ENCODE data around the gene RPS2.
"Not testable (repeated sequence)": the region's sequence is repeated elsewhere in the genome, so short reads cannot be mapped to it uniquely, and the experiment has no call there.

RPS2 gene

DNA sequence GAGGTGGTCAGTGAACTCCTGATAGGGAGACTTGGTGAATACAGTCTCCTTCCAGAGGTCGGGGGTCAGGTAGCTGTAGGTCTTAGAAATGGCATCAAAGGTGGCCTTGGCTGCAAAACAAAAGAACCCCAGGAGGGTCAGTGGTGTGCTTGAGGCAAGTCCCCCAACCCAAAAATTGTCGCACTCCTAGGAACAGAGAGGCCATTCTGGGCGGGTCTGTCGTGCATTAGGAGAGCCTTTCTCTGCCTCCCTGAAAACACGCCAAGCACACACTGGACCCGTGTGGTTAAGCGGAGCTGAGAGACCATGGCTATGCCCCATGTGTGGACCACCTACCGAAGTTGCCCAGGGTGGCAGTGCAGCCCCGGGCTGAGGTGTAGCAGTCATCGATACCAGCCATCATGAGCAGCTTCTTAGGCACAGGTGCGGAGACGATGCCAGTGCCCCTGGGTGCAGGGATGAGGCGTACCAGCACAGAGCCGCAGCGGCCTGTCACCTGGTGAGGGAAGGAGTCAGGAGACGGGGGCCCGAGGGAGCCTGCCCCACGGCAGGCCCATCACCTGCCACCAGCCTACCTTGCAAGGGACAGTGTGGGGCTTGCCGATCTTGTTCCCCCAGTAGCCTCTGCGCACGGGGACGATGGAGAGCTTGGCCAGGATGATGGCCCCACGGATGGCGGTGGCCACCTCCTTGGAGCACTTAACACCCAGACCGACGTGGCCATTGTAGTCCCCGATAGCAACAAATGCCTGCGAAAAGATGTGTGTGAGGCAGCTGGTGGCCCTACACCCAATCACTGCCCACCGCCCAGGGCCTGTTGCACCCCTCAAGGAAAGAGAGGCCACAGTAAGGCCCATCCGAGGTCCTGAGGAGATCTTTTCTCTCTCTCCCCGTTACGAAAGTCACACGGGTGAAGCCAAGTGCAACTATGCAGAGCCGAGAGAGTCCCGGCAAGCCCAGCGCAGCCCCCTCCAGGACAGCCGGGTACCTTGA is 2.2 kb downstream of the RPS2 start:
- DNase-seq = not testable (repeated sequence)

DNA sequence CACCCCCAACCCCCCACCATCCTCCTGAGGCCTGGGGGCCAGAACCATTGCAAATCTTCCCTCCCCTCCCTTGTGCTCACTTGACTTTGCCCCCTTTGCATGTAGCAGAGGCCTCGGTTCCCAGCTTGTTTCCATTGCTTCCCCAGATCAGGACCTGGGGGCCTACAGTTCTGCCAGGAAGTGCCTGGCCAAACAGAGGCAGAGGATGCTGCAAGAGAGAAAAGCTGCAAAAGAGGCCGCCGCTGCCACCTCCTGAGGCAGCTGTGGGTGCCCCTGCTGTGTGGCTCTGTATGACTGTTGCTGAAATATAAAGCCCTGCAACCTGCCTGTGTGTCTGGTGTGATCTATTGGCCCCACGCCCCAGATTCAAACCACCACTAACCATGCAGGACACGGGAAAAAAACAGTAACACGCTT is 3.0 kb downstream of the RPS2 start:
- DNase-seq = no peak

DNA sequence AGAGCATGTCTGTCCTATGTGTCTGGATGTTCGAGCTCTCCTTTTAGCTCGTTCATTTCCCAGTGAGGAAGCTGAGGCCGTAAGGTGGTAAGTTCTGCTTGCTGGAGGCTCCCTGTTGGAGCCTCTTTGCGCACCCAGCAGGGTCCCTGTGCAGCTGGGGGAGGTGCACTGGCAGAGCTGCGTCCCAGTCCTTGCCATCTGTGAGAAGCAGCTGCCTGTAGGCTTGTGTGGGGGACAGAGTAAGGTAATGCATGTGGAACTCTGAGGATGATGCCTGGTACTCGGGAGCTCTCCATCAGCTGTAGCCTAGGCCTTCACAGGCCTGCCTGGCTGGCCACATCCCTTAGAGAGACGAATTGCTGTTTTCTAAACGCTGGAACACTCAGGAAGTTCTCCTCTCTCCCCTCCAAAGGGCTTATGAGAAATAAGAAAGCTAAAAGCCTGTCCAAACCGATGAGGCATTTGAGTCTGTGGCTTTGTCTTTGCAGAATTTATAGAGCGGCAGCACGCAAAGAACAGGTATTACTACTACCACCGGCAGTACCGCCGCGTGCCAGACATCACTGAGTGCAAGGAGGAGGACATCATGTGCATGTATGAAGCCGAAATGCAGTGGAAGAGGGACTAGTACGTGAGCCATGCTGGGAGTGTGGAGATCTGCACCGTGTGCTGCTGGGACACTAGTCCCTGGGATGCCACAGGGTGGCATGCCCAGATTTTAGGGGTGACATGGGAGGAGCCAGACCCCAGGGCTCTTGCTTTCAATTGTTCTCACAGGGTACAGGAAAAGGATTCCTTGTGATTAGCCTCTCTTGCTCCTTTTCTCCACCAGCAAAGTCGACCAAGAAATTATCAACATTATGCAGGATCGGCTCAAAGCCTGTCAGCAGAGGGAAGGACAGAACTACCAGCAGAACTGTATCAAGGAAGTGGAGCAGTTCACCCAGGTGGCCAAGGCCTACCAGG is 3.7 kb downstream of the RPS2 start:
- peak; percentile 20 for DNase-seq

DNA sequence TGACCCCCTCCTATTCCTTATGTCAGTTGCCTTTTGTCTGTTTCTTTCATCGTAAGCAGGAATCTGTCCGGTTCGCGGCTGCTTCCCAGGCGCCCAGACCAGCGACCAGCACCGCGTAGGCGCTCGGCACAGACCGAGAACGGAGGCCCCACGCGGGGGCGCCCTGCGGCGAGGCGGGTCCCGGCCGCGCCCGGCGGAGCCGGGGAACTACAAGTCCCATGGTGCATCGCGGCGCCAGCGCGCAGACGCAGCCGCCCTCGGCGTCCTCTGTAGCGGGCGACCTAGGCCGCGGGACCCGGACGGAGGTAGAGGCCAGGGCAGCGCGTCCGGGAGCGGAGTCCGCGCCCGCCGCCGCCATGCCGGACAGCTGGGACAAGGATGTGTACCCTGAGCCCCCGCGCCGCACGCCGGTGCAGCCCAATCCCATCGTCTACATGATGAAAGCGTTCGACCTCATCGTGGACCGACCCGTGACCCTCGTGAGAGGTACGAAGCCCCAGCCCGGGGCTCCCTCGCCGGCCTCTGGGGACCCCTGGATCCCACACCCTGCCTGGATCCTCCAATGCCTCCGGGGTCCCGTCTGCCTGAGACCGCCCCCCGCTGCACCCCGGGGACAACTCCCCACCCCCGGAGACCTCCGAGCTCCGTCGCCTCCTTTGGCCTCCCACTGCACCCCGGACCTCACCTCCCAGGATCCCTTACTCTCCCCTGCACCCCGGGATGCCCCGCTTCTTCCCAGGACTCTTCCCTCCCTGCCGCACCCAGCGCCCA is 5.2 kb downstream of the RPS2 start, which contains the start of gene NDUFB10:
NDUFB10 (plus strand) TSS at position 270 of the 771 bp plus-strand sequence; CDS start at position 357, 87 bp downstream.
- peak; percentile 82 for DNase-seq

DNA sequence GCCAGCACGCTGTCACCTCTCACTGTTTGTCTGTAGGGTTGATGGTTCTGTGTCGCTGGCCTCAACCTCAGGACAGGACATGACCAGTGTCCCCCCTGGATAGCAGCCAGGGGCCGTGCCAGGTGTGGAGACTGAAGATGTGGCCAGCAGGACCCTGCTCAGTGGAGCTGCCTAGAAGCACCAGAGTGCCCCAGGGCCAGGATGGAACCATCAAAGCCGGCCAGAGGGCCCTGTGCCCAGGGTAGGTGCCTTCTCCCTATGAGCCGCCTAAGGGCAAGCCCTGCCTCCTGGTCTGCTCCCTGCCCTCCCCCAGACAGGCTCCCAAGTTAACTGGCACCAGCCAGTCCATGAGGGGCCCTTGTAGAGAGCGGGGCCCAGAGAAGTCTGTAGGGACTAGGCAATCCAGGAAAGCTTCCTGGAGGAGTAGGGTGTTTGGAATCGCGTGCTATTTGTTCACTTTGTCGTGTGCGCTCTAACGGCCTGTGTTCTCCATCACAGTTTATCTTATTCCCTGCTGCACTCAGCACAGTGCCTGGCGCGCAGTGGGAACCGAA is 5.8 kb downstream of the RPS2 start:
- no peak for DNase-seq

DNA sequence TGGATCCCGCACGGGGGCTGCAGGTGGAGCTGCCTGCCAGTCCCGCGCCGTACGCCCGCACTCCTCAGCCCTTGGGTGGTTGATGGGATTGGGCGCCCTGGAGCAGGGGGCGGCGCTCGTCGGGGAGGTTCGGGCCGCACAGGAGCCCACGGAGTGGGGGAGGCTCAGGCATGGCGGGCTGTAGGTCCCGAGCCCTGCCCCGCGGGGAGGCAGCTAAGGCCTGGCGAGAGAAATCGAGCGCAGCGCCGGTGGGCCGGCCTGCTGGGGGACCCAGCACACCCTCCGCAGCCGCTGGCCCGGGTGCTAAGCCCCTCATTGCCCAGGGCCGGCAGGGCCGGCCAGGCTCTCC is 6.5 kb downstream of the RPS2 start:
- DNase-seq = not testable (repeated sequence)

DNA sequence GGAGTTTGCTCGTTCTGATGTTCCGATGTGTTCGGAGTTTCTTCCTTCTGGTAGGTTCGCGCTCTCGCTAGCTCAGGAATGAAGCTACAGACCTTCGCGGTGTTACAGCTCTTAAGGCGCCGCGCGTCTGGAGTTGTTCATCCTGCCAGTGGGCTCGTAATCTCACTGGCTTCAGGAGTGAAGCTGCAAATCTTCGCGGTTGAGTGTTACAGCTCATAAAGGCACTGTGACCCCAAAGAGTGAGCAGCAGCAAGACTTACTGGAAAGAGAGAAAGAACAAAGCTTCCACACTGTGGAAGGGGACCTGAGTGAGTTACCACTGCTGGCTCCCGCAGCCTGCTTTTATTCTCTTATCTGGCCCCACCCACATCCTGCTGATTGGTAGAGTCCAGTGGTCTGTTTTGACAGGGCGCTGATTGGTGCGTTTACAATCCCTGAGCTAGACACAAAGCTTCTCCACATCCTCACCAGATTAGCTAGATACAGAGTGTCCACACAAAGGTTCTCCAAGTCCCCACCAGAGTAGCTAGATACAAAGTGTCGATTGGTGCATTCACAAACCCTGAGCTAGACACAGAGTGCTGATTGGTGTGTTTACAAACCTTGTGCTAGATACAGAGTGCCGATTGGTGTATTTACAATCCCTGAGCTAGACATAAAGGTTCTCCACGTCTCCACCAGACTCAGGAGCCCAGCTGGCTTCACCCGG is 7.0 kb downstream of the RPS2 start:
- DNase-seq = not testable (repeated sequence)

DNA sequence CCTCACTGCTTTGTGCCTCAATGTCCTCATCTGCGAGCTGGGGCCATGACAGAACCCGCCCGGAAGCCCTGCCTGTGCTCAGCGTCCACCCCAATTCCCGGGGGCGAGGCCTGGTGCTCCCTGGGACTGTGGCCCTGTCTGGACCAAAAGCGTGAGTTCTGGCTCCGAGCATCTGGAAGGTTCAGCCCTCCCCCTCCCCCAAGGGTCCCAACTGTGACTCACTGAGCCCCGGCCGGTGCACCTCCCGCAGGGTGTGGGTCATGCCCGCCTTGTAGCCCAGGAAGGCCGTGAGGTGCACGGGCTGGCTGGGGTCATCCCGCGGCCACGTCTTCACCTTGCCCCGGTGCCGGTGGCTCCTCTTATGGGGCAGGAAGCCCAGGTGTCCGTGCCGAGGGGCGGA is 10.9 kb downstream of the RPS2 start:
- DNase-seq = no peak

DNA sequence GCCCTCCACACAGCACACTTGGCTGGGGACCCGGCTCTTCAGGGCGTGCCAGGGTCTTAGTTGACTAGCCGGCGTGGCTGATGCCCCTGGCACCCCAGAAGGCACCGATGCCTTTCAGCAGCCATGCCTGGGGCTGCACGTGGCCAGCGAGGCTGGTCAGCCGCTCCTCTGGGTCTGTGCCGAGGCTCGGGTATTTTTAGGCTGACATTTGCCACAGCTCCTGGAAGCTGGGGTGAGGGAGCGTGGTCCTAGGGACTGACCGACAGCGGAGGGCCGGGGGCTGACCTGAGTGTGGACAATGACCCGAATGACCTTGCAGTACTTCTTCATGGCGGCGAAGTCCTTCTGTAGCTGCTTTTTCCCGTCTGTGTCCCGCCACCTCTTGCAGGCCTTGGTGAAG is 14.1 kb downstream of the RPS2 start:
- DNase-seq = no peak

DNA sequence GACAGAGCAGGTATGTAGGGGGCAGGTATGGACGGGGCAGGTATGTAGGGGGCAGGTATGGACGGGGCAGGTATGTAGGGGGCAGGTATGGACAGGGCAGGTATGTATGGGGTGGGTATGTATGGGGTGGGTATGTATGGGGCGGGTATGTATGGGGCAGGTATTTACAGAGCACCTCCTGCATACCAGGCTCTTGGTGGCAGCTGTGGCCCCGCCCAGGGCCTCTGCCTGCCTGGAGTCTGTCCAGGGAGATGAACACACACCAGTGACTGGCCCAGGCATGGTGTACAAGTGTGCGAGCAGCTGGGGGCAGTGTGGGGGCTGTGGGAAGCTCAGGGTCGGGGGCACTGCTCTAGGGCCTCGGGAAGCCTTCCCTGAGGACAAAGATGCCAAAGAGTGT is 14.6 kb downstream of the RPS2 start:
- no peak for DNase-seq

DNA sequence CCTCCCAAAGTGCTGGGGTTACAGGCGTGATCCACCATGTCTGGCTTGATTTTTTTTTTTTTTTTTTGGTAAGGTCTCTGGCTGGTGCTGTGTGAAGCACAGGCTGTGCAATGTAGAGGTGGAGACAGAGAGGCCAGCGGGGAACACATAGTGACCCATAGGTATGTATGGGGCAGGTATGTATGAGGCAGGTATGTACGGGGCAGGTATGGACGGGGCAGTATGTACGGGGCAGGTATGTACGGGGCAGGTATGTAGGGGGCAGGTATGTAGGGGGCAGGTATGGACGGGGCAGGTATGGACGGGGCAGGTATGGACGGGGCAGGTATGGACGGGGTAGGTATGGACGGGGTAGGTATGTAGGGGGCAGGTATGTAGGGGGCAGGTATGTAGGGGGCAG is 15.1 kb downstream of the RPS2 start:
- DNase-seq = no peak

DNA sequence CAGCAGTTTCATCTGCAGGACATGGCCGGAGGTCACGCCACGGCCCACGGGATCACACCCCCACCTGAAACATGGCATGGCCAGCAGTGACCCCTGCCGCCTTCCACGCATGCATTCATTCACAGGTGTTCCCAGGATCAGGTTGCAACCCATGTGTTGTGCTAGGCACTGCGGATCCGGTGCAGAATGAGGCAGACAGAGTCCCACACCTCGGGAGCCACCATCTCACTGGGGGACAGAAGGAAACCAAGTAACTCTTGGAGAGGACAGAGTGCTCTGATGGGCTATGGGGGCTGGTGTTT is 17.3 kb downstream of the RPS2 start:
- no peak for DNase-seq

DNA sequence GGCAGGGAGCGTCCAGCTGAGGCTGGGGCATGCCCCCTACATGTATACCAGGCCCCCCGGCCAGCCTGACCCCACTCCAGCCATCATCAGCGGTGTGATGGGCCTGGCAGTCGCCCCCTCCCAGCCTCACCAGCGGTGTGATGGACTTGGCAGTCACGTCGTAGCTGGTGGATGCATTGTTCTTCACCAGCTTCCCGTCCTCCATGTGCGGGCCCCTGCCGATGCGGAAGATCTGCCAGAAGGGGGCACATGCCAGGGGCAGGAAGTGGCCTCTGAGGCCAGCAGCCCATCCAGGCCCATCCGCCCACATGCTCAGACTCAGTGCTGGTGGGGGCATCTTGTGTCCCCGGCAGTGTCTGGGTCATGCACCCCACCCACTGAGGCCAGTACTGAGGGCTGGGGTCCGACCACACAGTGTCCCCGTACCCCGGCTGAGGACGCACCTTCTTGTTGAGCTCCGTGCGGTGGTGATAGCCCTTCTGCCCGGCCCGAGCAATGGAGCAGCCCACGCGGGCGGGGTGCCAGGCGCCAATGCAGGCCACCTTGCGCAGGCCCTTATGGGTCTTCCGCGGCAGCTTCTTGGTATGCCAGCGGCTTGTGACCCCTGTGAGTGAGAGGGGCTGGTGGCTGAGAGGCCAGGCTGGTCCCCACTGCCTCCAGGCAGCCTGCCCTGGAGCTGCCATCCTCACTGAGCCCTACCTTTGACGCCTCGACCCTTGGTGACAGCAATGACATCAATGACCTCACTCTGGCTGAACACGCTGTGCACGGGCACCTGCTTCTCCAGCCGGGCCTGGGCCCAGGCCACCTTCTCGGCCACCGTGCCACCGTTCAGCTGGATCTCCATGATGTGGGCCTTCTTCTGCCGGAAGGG is 17.9 kb downstream of the RPS2 start:
- DNase-seq = no peak

DNA sequence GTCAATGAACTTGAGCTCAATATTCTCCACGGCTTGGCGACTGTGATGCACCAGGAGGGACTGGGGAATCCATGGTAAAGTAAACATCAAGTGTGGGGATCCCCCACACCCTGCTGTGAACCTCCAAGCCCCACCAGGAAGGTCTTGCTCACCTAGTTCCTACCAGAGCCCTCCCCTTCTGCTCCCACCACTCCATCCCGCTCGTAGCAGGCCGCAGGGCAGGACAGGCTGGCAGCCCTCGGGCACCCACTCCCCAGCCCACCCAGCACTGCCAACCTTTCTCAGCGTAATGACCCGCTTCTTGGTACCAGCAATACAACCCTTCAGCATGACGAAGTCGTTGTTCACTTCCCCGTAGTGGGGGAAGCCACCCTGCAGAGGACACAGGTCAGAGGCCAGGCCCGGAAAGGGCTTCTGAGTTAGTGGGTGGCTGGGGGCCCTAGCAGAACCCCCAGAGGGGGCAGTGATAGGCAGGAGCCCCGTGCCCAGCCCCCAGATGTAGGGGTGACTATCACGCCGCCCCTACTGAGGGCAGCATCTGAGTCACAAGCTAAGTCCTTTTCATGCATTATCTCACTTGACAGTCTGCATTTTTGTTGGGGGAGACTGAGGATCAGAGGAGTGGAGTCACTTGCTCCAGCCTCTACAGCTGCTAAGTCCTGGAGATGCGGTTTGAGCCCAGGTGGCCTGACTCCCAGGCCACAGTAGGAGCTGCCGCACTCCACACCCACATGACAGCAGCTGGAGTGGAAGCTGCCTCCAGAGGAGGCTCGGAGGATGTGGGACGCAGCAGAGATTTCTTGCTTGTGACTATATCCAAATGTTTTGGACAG is 18.9 kb downstream of the RPS2 start:
- DNase-seq = no peak

DNA sequence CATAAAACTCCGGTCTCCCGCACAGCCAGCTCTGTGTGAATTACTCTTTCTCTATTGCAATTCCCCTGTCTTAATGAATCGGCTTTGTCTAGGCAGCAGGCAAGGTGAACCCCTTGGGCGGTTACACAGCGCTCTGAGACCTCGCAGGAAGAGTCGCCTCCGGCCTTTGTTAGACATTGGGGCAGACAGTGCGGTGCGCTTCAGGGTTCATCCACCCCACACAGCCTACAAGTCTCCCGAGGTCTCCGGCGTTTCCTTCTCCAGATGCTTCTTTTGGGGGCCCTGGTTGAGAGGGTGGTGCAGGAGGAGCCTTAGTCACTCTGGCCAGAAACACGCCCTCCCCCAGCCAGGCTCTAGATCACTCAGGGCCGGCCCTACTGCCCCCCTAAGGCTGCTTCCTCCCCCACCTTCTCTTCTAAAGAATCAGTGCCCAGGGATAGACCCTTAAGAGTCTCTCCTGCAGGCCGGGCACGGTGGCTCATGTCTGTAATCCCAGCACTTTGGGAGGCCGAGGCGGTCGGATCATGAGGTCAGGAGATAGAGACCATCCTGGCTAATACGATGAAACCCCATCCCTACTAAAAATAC is 19.9 kb downstream of the RPS2 start:
- no peak for DNase-seq

DNA sequence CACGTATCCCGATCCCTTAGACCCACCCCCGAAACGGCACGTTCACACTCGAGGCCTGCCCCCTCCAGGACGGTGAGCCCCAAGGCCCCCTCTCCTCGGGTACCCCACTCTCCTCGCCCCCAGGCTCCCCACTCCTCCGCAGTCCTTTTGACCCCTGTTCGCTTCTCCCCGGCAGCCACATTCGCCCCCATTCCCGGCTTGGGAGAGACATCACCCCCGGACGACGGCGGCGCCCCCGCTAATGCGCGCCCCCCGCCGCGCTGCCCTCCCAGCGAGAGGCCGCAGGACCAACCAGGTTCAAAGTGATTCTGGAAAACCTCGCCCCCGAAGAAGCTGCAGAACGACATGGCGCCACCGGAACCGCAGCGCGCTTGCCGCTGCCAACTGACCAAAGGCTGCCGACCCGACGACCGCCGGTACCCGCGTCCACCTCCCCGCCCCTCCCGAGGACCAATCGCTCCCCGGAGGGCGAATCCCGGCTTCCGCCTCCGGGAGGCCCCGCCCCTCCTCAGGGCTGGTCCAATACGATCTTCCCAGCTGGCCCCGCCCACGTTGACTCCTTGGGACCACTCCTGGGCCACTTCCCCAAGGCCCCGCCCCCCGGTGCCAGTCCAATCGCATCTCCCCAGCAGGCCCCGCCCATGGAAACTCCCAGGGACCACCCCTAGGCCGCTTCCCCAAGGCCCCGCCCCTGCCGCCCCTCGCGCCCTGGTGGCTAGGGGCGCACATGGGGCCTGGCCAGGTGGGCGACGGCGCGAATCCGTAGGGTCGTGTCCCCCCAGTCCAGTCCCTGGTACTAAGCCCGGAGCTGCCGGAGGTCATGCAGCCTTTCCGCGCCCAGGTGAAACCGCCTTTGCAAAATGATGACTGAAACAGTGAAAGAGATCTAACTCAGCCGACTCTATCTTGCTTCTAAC is 21.6 kb downstream of the RPS2 start, which contains the start of gene MSRB1:
MSRB1 (minus strand) TSS at position 390 of the 917 bp plus-strand sequence; CDS start at position 347, 43 bp downstream.
- DNase-seq = peak; percentile 92

DNA sequence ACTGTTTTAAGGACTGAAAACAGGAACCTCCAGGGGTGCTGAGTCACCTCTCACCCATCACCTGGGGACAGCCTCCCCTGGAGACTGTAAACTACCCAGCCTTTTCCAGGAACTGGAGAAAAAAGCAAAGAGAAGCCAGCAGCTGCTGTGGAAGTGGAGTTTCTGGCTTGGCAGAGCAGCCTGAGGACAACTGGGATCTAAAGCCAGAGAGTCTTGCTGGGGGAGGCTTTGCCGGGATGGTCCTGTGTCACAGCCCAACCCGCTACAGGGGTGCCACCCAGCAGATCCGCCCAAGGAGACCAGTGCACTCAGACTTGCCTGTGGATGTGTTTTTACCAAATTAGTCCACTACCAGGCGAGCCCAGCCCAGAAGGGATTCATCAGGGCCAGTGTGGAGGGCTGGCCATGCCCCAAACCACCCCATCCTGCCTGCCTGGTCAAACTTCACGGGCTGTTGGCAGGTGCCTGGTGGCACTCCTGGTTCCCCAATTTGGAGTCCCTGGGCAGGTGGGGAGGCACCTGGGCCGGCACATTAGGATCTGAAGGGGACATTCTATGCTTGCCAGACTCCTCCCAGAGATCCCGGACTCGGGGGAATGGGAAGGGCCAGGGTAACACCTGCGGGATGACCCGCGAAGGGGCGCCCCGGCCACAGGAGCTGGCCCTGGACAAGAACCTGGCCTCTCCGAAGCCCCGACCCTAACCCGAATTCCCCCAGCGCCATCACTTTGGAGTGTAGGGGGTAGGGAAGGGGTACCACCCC is 22.4 kb downstream of the RPS2 start:
- DNase-seq = no peak

All from GOT3 (cell line).